ENCODE results near the gene ZEB2.

- no peak for TF ChIP-seq CTCF (conservative IDR thresholded peaks at IDR 0.05; ENCODE audit: low read length)
- TF ChIP-seq EZH2phosphoT487 (IDR thresholded peaks at IDR 0.05; ENCODE audit: borderline replicate concordance): no peak
Observed at GRCh38 chr2:144474017-144474416, 45.9 kb downstream of the ZEB2 start.

Data from Loucy (cell line).